NOMO-1 treated with dmso at 0.1 percent for 144 hours (cell line): ENCODE measurements around the gene FYN.
A peak's percentile ranks its signal among the peaks of the same experiment; 100 is the strongest.

Experiments used
- DNase-seq: peaks from one replicate; lab custom pipeline; 2025; ENCODE audit not compliant: unreplicated experiment; lab: John Stamatoyannopoulos, UW

Gene FYN

DNA sequence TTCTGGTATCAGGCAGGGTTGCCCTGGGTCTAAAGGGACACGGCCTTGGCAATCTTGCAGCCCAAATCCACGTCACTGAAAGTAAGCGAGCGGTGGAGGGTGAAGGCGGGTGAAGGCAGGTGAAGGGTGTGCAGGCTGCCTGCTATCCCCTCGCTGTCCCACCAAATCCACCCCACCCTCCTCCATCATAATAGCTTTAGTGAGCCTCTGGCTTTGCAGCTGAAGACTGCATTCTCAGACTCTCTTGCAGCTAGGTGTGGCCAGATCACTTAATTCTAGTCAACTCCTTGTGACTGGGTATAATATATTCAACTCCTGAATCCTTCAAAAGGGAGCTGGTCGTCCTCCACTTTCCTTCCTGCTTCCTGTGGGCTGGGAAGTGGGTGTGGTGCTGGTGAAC is 140.9 kb downstream of the FYN start:
- DNase-seq: no peak

DNA sequence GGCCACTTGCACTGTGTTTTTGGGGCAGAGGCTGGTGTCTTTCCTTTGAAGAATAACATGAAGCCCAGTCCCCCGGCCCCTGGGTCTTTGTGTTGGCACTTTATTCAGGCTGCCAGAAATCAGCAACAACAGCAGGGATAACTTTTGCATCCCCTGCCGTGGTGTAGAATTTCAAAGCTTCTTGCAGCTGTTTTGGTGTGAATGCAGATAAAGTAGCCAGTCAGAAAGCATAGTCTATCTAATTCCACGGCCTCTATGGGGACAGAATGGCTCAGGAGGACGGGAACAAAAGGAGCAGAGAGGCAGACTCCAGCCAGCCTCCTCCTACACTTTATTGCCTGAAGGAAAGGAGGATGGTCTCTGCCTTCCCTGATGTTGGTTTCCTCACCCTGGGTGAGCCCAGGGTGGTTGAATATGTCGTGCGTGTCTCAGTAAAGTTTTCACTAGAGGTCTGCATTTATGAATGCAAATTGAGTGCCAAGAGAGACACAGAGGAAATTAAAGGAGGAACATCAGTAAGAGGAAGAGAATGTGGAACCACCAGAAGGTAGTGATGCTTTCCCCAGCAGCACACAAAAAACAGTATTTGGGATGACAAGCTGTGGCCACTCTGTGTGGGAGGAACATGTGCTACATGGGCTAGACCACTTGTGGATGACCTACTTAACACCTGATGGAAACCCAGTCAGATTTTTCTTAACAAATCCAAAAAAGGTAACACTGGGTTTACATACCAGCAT is 141.6 kb downstream of the FYN start:
- DNase-seq: no peak

DNA sequence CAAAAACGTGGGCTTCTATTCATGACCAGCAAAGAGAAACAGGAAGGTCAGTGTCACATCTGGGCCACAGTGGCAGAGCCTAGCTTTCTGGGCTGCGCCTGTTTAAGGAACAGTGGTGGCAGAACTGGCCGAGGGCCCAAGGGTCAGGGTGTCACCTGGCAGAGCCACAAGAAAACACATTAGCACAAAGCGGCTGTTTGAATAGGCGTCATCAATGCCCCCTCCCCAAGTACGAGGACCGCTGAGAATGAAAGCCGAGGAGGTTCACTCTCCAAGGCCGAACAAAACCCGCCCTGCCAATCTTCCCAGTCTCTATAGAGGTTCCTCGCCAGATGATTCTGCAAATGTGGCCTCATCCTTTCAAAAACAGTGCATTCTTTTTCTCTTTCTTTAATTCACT is 142.4 kb downstream of the FYN start:
- no peak for DNase-seq

DNA sequence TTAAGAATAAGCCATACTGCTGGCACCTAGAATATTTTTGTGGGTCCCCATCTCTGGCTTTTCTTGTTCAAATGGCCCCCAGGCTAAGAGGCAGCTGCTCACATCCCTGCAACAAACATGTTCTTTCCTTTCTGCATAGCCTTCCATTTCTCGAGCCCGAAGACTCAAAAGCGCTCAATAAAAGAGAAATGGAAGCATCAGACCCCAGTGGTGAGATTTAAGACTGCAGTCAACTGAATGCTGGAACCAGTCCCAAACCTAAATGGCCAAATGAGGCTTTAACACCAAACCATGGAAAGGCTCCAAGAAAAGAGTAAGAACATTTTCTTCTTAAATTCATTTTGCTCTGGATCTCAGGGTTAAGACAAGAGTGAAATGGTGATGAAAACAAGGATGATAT is 145.4 kb downstream of the FYN start:
- DNase-seq: no peak

DNA sequence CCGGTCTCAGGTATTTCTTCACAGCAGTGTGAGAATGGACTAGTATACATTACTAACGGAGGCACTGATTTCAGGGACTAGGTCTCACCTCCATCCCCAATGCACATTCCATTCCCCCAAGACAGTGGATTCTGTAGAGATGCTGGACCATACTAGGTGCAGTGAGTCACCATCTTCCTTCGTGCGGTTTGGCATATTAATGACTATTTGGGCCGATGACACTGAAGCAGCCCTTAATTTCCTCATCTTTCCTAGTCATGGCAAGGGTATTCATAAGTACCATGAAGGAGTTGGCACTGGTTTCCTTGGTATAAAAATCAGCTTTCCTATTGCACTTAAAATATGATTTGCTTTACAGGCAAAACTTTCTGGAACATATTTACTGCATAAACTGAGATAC is 146.2 kb downstream of the FYN start:
- no peak for DNase-seq

DNA sequence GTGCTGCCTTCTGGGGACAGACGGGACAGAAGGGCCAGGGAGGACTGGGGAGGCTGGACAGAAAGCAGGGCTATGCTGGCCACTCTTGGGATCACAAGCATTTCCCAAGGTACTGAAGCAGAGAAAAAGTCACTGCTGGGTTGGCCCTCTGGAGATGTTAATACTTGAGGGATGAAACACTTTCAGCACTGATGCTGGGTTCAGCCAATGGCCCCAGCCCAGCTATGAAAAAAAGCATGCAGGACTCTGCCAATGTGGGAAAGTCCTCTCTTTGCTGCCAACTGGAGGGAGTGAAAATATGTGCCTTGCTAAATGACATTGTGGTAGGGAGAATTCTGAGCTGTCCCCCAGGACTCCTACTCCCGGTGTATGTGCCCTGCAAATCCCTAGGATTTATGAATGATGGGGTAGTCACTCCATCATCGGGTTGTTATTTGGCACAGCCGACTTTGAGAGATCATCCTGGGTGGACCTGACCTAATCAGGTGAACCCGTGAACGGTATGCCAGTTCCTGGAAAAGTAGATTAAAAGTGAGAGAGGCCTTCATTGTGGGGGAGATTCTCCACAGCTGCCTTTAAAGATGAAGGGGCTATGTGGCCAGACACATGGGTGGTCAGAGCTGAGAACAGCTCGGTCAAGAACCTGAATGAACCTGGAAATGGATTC is 147.7 kb downstream of the FYN start:
- no peak for DNase-seq

DNA sequence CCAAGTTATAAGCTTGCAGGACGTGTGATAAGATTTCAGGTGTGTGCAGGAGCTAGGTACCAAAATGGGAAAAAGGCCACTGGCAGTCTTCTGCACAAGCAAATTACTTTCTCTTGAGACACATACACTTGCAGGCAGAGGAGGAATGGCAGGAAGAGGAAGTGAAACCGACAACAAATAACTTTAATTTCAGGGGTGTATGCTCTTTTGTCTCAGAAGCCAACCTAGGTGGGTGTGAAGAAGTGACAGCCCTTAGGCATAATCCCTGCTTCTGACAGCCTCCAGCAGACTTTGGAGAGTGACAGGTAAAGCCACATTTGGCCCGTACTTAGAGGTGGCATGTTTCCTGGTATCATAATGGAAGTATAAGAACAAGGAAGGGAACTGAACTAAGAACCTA is 148.7 kb downstream of the FYN start:
- DNase-seq: peak; percentile 77

DNA sequence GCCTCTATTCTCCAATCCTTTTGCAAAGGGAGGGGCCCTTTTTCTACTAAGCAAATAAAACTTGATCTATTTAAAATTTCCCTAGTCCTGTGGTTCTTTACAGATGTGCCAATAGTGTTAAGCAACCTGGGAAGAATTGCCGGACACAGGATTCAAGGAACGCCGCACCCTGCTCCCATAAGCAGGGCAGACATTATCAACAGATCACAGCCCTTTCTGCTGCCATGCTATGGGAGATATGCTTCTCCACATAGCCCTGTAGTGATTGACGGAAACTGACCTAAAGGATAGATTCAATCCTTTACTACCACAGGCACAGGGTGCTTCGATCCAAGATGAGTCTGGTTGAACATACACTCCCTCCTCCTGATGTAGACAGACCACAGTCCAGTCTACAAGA is 149.2 kb downstream of the FYN start:
- DNase-seq: no peak

DNA sequence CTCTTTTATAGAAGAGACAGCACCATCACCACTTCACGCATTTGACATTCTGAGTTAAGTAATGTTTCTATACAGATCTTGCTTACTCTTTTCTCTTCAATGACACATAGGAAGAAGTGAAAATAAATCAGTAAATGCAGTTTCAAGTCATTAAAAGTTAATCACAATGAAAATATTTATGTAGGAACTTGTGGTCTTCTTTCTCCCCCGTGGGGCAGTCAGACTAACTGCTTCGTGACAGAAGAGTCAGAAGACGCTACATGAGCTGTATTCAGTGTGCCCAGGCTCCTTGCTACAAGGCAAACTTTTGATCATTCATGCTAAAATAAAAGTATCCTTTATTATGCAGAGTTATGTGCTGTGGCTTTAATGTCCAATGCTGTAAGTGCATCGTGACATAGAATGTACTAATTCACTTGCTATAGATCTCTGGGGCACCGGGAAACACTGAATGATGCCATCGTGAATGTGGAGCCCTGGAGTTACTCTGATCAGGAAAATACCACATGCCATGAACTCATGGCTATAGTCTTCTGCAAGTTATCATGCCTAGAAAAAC is 149.8 kb downstream of the FYN start:
- DNase-seq: no peak

DNA sequence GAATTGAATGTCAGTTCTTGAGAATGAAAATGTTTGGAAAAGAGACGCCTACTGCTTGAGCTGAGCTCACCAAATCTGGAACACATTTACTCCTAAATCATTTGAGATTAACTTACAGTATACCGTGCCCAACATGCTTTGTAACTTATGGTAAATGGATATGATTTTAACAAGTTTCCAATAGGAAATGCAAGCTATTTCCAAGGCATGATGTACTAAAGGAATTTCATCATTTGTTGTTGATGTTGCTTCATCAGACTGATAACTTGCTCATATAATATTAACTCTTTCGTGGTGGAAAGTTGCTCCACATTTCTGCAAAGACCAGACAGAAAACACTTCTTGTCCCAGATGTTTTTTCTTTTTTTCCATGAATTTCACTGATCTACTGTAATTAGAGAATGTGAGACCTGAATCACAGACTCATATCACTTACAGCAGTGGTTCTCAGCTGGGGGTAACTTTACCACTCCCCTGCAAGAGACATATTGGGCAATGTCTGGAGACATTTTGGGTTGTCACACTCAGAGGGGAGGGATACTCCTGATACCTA is 151.0 kb downstream of the FYN start:
- DNase-seq: no peak

DNA sequence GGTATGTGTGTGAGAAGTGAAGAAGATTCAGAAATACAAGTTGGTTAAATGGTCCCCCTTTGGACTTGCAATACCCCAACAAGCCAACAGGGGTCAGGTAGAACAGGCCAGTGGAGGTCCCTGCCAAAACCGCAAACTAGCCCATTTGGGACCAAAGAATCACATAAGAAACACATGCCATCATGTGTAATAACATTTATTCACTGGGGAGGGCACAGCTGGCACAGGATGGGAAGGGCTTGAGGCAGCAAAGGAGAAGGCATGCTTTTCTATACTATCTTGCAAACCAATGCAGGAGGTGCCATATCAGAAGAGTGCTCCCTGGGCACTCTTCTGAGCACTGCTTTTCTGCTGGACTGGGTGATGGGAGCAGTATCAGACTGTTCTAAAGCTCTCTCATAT is 151.5 kb downstream of the FYN start:
- DNase-seq: no peak

DNA sequence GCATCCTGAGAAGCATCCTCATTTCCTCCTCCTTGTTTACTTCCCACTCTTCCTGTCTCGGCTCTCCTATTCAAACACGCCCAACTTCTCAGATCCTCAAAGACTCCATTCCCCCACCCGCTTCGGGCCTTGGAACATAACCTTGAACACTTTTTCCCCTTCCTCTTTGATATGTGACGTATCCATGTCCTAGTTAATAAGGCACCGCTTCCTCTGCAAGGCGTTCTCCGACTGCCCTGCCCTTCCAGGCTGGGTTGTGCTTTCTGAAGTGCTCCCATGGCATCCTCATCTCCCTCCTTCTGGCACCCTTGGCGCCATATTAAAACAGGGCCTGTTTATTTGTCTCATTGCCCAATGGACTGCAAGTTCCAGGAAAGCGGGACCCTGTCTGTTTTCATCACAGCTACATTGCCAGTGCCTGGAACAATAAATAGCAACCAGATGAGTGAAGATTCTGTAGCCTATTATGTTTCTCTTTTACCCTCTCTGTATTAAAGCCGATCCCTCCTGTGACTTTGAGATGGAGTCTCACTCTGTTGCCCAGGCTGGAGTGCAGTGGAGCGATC is 152.2 kb downstream of the FYN start:
- DNase-seq: no peak

DNA sequence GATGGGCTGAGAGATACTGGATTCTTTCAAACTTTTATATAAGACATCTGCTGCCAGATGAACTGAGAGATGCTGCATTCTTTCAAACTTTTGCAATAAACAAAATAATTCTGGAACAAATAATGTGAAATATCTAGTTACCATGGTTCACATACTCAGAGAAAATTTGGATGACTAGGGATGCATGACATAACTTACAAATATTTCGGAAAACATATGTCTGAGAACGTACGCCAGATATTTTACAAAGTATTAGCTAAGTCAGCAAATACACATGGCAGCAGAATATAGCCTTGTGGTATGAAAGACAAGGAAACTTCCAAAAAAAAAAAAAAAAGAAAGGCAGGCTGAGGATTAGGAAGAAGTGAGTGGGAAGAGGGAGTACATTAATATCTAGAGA is 154.3 kb downstream of the FYN start:
- DNase-seq: no peak

DNA sequence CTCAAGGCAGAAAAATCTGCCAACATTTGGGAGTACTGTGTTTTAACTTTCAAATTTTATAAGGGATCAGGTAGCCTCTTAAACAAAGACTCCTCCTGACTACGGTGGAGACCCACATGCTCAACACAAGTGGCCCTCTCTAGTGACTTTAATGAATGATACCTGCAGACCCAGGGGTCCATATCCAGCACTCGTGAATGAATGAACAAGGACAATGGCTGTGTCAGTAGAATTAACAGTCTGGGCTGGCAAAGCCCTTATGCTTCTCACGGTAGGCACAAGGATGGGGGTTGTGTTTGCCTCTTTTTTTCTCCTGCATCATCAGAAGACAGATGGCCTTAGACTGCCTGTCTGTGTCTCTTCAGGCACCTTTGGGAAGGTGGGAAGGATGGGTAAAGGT is 154.9 kb downstream of the FYN start:
- DNase-seq: no peak

DNA sequence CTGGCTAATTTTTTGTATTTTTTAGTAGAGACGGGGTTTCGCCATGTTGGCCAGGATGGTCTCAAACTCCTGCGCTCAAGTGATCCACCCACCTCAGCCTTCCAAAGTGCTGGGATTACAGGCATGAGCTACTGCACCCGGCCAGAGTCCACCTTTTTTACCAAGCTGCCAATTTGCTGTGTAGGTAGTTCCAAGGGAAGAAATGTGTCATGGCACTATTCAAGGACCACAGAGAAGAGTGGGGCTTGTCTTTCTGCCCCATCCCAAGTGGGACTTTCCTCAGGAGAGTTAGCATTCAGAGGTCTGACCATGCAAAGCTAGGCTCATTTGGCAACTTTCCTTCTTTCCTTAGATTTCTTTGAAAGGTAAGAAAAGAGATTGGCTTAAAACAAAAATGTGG is 155.6 kb downstream of the FYN start:
- no peak for DNase-seq

DNA sequence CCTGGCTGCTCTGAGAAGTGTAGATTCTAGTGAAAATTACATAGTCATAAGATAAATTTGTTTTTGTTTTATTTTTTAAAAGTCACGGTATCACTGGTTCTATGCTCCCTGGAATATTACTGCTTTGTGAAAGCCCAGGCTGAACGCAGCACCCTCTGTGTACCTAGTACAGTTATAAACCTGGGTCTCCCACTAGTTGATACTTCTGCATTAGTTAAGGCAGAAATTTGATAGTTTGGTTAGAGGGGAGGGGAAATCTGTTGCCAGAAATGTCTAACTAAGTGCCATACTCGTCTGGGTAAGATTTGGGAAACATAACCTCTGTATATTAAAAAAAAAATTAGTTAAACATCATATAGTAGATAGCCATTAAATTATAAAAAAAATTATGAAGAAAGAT is 156.9 kb downstream of the FYN start:
- no peak for DNase-seq

DNA sequence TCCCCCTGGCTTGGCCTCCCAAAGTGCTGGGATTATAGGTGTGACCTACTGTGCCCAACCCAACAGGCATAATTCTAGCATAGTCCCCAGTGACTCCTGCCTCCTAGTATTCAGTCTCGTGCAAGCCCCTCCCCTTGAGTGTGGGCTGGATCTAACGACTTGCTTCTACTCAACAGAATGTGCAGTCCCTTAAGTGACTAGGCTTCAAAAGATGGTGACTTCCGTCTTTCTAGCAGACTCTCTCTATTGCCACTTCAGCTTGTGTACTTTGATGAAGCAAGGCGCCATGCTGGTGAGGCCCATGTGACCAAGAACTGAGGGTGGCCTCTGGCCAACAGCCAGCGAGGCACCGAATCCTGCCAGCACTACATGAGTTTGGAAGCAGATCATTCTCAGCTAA is 157.9 kb downstream of the FYN start:
- DNase-seq: no peak

DNA sequence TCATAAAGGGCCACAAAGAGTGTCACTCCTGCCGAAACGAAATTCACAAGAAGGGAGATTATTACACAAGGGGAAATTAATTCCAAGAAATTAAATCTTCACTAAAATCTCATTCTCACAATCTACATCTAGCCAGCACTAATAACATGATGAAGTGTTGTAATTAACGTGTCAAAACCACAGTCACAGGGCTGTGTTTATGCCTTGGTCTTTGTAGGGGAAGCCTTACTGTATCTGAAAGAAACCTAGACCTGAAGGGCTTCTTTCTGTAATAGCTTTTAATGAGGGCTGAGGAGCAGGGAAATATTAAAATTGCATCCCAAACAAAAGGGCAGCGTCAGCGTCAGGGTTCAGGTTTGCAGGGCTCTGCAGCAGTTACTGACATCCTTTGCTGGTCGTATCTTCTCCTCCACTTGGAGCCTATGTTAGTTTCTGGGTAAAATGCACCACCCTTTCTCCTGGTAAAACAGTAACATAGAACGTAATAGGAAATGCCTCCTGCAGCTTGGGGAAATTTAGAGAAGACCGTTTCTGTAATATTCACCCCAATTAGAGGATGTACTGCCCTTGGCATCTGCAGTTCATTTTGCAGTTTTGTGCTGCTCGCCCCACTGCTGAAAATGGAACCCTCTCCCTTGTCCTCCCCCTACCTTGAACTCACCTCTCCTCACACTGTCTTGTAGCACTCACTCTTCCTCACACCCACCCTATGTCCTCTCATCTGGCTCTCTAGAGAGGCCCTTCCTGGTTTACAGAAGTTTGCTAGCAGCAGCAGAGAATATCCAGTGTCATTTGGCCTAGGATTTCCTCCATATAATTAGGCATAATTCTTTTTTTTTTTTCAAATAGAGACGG is 158.6 kb downstream of the FYN start:
- no peak for DNase-seq

DNA sequence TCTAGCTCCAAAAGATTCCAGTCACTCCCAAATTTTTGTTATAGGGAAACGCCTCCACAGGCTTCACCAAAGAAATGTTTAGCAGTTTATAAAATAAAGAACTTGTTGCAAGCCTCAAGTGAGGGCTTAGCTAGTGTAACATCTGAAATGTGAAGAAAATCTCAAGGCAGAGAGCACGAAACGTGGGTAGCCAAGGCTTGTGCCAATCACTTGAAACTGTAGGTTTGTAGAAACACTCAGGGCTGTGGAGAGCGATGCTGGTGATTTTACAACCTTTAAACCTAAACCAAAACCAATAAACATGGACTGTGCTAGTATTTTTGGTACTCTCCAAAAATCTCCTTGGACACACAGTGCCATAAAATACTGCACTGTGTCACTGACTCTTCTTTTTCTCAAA is 159.4 kb downstream of the FYN start:
- DNase-seq: no peak

DNA sequence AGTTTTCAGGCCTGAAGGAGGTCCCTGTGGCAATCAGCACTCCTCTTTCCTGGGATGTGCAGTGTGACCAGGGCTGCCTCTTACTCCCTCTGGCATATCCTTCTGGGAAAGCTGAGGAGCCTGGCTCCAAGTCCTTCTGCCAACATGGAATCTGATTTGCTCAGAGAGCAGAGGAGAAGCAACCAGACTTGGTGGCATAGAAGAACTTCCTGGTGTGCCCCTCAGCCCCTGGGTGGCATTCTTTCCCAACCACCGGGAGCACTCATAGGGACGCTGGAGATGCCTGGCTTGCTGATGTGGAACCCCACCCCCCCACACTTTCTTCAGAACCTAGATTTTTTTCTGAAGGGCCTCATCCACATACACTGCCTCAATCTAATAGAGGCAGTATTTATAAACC is 160.0 kb downstream of the FYN start:
- no peak for DNase-seq
